A673 (cell line): ENCODE data around the gene VWA7. TPM values are rescaled to one million over a fixed set of nuclear protein-coding genes. Genes with fewer than 3 reads are reported as not detected.
A peak's percentile ranks its signal among the peaks of the same experiment; 100 is the strongest.

Source experiments
- BruUV-seq: library from RNA; stranded (reverse); fragments of 400-500 nt; replicated peaks from 2 replicates; lab custom pipeline; 2021; lab: Mats Ljungman, UMichigan
- CTCF ChIA-PET: fragments of 300-600 bp; sonication (Branson Sonifier 250); formaldehyde crosslinking; loops from one replicate; lab custom pipeline; 2022; ENCODE audit warnings: antibody characterized with exemption; lab: Charles Lee
- POLR2A ChIA-PET: fragments of 300-600 bp; sonication (Branson Sonifier 250); formaldehyde crosslinking; loops from one replicate; lab custom pipeline; 2022; ENCODE audit warnings: antibody characterized with exemption; ENCODE audit not compliant: low non-redundant PET; lab: Charles Lee
- DNase-seq: peaks from one replicate; pipeline ENCODE4 v3.0.0-alpha.2; 2015; ENCODE audit warnings: low spot score
- H3K27ac ChIP-seq: fragments of 200-600 bp; sonication (generic); 2 replicates; pipeline ENCODE4 v1.5.1; 2016; ENCODE audit warnings: mixed run types, low read depth, mild to moderate bottlenecking, mixed read lengths, antibody characterized with exemption, low read length; ENCODE audit not compliant: poor library complexity, severe bottlenecking
- H3K27me3 ChIP-seq: fragments of 200-600 bp; sonication (generic); replicated peaks from 2 replicates; pipeline ENCODE4 v1.6.1; 2017; ENCODE audit warnings: mixed run types, low read depth, mild to moderate bottlenecking, mixed read lengths, antibody characterized with exemption, low read length; ENCODE audit not compliant: insufficient read depth, poor library complexity
- H3K36me3 ChIP-seq: fragments of 200-600 bp; sonication (generic); 2 replicates; pipeline ENCODE4 v1.6.1; 2016; ENCODE audit warnings: mixed run types, mild to moderate bottlenecking, mixed read lengths, antibody characterized with exemption, low read length; ENCODE audit not compliant: insufficient read depth, poor library complexity, severe bottlenecking
- H3K4me1 ChIP-seq: fragments of 200-600 bp; sonication (generic); 2 replicates; pipeline ENCODE4 v1.6.1; 2017; ENCODE audit warnings: mixed run types, mild to moderate bottlenecking, mixed read lengths, antibody characterized with exemption, low read length; ENCODE audit not compliant: insufficient read depth, poor library complexity, severe bottlenecking
- H3K4me3 ChIP-seq: fragments of 200-600 bp; sonication (generic); 2 replicates; pipeline ENCODE4 v1.5.1; 2016; ENCODE audit warnings: low read depth, mixed run types, mild to moderate bottlenecking, mixed read lengths, low read length; ENCODE audit not compliant: poor library complexity, severe bottlenecking
- H3K9me3 ChIP-seq: fragments of 200-600 bp; sonication (generic); 2 replicates; pipeline ENCODE4 v1.6.1; 2016; ENCODE audit warnings: mixed run types, low read depth, mild to moderate bottlenecking, mixed read lengths, antibody characterized with exemption, low read length; ENCODE audit not compliant: poor library complexity, severe bottlenecking
- CTCF ChIP-seq: fragments of 300-800, 200-600 bp; sonication (generic); conservative IDR thresholded peaks from 2 replicates; pipeline ENCODE4 v1.5.1; 2017; ENCODE audit warnings: low read depth, mild to moderate bottlenecking, antibody characterized with exemption, low read length, moderate library complexity, mixed read lengths
- EZH2 ChIP-seq: fragments of 200-600 bp; sonication (generic); IDR thresholded peaks from 2 replicates; pipeline ENCODE4 v1.6.1; 2017; ENCODE audit warnings: borderline replicate concordance, low read depth, mild to moderate bottlenecking, mixed read lengths, antibody characterized with exemption, low read length; ENCODE audit not compliant: poor library complexity, severe bottlenecking
- intact Hi-C: fragments of 100-400 bp; cut with micrococcal nuclease; formaldehyde crosslinking; loops from one replicate; pipeline ENCODE4 v1.10.0; 2022; ENCODE audit not compliant: unreplicated experiment
- total RNA-seq: library from RNA; stranded (reverse); gene quantifications from 2 replicates; pipeline ENCODE4 v1.2.3, GENCODE V29; 2021

VWA7 gene
- total RNA-seq, 1 experiment from 2014 or later, result 2.8 TPM

- POLR2A ChIA-PET, result no interaction called here
- Histone ChIP-seq H3K4me1 (peaks cover 21% of the 10 kb centered on the region), H3K9me3 (no peaks in the 10 kb centered on the region), H3K4me3 (no peak overlapping the region), H3K27me3 (no peaks in the 10 kb centered on the region), H3K36me3 (peaks cover 44% of the 10 kb centered on the region), H3K27ac (peak overlapping the region; percentile 57)
- CTCF ChIA-PET, result no interaction called here
- intact Hi-C loops, result no loop called here
- no TSS peak for BruUV-seq
- no peak for TF ChIP-seq CTCF
- TF ChIP-seq EZH2, result no peak
- no peak for DNase-seq
These were observed 34.2 kb downstream of the VWA7 start for GRCh38 chr6:31742894-31743293.

- POLR2A ChIA-PET, result no interaction called here
- intact Hi-C loops, result no loop called here
- Histone ChIP-seq H3K27ac (peak overlapping the region; percentile 0), H3K4me3 (no peak overlapping the region), H3K27me3 (no peaks in the 10 kb centered on the region), H3K4me1 (peaks cover 32% of the 10 kb centered on the region), H3K9me3 (no peaks in the 10 kb centered on the region), H3K36me3 (peaks cover 35% of the 10 kb centered on the region)
- CTCF ChIA-PET, result interaction anchor here (0.7 kb wide), 1 partner anchor 49 kb away, joined by 5 read pairs; no protein-coding TSS in a partner anchor
- no peak for DNase-seq
- BruUV-seq, result no TSS peak
- no peak for TF ChIP-seq CTCF
- TF ChIP-seq EZH2, result no peak
These were observed 35.3 kb downstream of the VWA7 start for GRCh38 chr6:31741815-31742214.

GRCh38 chr6:31740397-31741223 lies 36.5 kb downstream of the VWA7 start:
- ChIA-PET CTCF (interaction anchor here (0.6 to 2.0 kb wide), 2 partner anchors 29 to 90 kb away, joined by 3 to 12 read pairs; no protein-coding TSS in a partner anchor), POLR2A (interaction anchor here (0.8 kb wide), 1 partner anchor 82 kb away, joined by 4 read pairs; no protein-coding TSS in a partner anchor)
- no TSS peak for BruUV-seq
- peak; percentile 55 for DNase-seq
- Histone ChIP-seq H3K4me1 (peaks cover 35% of the 10 kb centered on the region), H3K27me3 (no peaks in the 10 kb centered on the region), H3K27ac (peak overlapping the region; percentile 95), H3K4me3 (peak overlapping the region; percentile 71), H3K9me3 (no peaks in the 10 kb centered on the region), H3K36me3 (peaks cover 35% of the 10 kb centered on the region)
- no peak for TF ChIP-seq EZH2
- TF ChIP-seq CTCF, result no peak
- intact Hi-C loops, result no loop called here
